ENCODE measurements around the gene DIAPH3. TPM values are rescaled to one million over a fixed set of nuclear protein-coding genes. Genes with fewer than 3 reads are reported as not detected.

Gene DIAPH3
- total RNA-seq, 1 donor from 2014 or later = 4.5 TPM

- Mint-ChIP-seq H3K27me3 (ENCODE audit: unreplicated experiment) (peaks cover 2% of the 10 kb centered on the region), H3K36me3 (ENCODE audit: low read depth, unreplicated experiment) (no peaks in the 10 kb centered on the region), H3K4me3 (ENCODE audit: unreplicated experiment) (no peak overlapping the region), H3K27ac (ENCODE audit: unreplicated experiment) (no peak overlapping the region), H3K4me1 (ENCODE audit: unreplicated experiment) (no peaks in the 10 kb centered on the region), H3K9me3 (ENCODE audit: unreplicated experiment) (no peaks in the 10 kb centered on the region)
- no peak for DNase-seq (ENCODE audit: low spot score)
- TF ChIP-seq, protein P1, sequence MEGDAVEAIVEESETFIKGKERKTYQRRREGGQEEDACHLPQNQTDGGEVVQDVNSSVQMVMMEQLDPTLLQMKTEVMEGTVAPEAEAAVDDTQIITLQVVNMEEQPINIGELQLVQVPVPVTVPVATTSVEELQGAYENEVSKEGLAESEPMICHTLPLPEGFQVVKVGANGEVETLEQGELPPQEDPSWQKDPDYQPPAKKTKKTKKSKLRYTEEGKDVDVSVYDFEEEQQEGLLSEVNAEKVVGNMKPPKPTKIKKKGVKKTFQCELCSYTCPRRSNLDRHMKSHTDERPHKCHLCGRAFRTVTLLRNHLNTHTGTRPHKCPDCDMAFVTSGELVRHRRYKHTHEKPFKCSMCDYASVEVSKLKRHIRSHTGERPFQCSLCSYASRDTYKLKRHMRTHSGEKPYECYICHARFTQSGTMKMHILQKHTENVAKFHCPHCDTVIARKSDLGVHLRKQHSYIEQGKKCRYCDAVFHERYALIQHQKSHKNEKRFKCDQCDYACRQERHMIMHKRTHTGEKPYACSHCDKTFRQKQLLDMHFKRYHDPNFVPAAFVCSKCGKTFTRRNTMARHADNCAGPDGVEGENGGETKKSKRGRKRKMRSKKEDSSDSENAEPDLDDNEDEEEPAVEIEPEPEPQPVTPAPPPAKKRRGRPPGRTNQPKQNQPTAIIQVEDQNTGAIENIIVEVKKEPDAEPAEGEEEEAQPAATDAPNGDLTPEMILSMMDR (IDR thresholded peaks at IDR 0.05; ENCODE audit: unreplicated experiment) = no peak
These were observed 262.5 kb downstream of the DIAPH3 start for GRCh38 chr13:59901191-59901590.

GRCh38 chr13:59898066-59898465 is 265.7 kb downstream of the DIAPH3 start:
- no peak overlapping the region for H3K27ac Mint-ChIP-seq (ENCODE audit: unreplicated experiment)
- DNase-seq (ENCODE audit: low spot score) = no peak
- no peaks in the 10 kb centered on the region for H3K9me3 Mint-ChIP-seq (ENCODE audit: unreplicated experiment)
- H3K4me1 Mint-ChIP-seq (ENCODE audit: unreplicated experiment) = no peaks in the 10 kb centered on the region
- no peaks in the 10 kb centered on the region for H3K27me3 Mint-ChIP-seq (ENCODE audit: unreplicated experiment)
- H3K36me3 Mint-ChIP-seq (ENCODE audit: low read depth, unreplicated experiment) = no peaks in the 10 kb centered on the region
- H3K4me3 Mint-ChIP-seq (ENCODE audit: unreplicated experiment) = no peak overlapping the region
- TF ChIP-seq, protein P1 (IDR thresholded peaks at IDR 0.05; ENCODE audit: unreplicated experiment) = no peak

DNA sequence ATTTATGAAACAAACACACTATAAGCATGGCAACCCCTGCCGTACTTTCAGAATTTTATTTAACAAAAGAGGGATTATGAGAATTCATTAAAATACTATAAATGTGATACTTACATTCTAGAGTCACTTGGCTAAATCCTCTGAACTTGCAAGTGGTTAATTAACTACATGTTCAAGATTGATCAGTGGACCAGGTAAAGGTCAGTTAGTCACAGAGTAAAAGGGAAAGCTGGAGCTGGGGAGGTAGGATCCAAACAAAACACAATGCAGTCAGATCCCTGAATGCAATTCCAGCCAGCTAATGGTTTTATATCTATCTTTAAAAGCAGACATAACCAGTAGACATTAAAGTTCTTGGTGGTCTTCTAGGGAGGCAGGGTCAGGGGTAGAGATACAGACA is 270.5 kb downstream of the DIAPH3 start:
- H3K36me3 Mint-ChIP-seq (ENCODE audit: low read depth, unreplicated experiment) = no peaks in the 10 kb centered on the region
- H3K4me1 Mint-ChIP-seq (ENCODE audit: unreplicated experiment) = peaks cover 4% of the 10 kb centered on the region
- H3K27me3 Mint-ChIP-seq (ENCODE audit: unreplicated experiment) = no peaks in the 10 kb centered on the region
- H3K9me3 Mint-ChIP-seq (ENCODE audit: unreplicated experiment) = no peaks in the 10 kb centered on the region
- no peak for DNase-seq (ENCODE audit: low spot score)
- no peak overlapping the region for H3K4me3 Mint-ChIP-seq (ENCODE audit: unreplicated experiment)
- H3K27ac Mint-ChIP-seq (ENCODE audit: unreplicated experiment) = no peak overlapping the region
- TF ChIP-seq, protein P1 (IDR thresholded peaks at IDR 0.05; ENCODE audit: unreplicated experiment) = no peak

DNA sequence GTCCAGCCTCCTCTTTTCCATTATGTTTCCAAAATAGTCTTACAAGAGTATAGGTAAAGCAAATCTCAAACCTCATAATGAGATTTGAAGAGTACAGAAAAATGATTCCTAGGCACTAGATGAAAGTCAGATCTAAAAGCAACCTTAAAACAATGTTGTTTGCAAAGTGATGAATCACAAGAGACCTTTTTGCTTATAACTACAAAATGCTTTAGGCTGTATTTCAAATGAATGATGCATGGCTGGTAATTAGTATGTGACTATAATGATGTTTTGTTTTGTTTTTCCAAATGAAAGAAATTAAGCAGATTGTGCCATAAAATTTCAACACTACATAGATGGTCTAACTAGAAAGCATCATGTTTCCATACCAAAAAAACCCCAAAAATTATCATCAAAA is 272.7 kb downstream of the DIAPH3 start:
- H3K27me3 Mint-ChIP-seq (ENCODE audit: unreplicated experiment) = no peaks in the 10 kb centered on the region
- no peaks in the 10 kb centered on the region for H3K36me3 Mint-ChIP-seq (ENCODE audit: low read depth, unreplicated experiment)
- H3K9me3 Mint-ChIP-seq (ENCODE audit: unreplicated experiment) = no peaks in the 10 kb centered on the region
- no peak overlapping the region for H3K4me3 Mint-ChIP-seq (ENCODE audit: unreplicated experiment)
- DNase-seq (ENCODE audit: low spot score) = no peak
- TF ChIP-seq, protein P1 (IDR thresholded peaks at IDR 0.05; ENCODE audit: unreplicated experiment) = no peak
- no peak overlapping the region for H3K27ac Mint-ChIP-seq (ENCODE audit: unreplicated experiment)
- H3K4me1 Mint-ChIP-seq (ENCODE audit: unreplicated experiment) = peaks cover 4% of the 10 kb centered on the region

DNA sequence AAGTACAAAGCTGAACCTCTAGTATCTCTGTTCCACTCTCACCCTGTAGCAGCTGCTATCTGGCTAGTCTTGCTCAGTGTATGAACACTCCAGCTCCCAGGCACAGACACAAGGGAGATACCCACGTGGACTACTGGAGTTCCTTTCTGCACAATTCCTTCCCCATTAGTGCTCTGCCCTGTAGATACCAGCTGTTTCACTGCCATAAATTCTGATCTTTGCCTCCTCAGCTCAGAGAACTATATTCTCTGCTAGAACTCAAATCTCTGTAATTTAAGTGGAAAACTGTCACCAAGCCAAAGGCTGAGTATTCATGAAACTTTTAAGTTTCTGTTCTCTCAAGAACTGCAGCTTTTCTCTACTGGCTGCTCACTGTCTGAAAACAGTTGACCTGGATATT is 273.7 kb downstream of the DIAPH3 start:
- H3K4me3 Mint-ChIP-seq (ENCODE audit: unreplicated experiment) = no peak overlapping the region
- peaks cover 4% of the 10 kb centered on the region for H3K4me1 Mint-ChIP-seq (ENCODE audit: unreplicated experiment)
- DNase-seq (ENCODE audit: low spot score) = no peak
- TF ChIP-seq, protein P1 (IDR thresholded peaks at IDR 0.05; ENCODE audit: unreplicated experiment) = no peak
- H3K36me3 Mint-ChIP-seq (ENCODE audit: low read depth, unreplicated experiment) = no peaks in the 10 kb centered on the region
- no peaks in the 10 kb centered on the region for H3K9me3 Mint-ChIP-seq (ENCODE audit: unreplicated experiment)
- H3K27me3 Mint-ChIP-seq (ENCODE audit: unreplicated experiment) = no peaks in the 10 kb centered on the region
- no peak overlapping the region for H3K27ac Mint-ChIP-seq (ENCODE audit: unreplicated experiment)

Data from endothelial cell (in vitro differentiated cells).